ENCODE measurements around the gene MEI4.

MEI4 gene

DNA sequence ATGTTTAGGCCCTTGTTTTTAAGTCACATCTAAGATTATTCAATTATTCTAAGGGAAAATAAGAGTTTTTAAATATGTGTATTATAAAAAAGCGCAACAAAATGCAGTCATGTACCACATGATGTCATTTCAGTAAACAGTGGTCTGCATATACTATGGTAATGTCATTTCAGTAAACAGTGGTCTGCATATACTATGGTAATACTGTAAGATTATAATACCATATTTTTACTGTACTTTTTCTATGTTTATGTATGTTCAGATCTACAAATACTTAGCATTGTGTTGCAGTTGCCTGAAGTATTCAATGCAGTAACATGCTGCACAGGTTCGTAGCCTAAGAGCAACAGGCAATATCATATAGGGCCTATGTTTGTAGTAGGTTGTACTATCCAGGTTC, 21.4 kb downstream of the MEI4 start:
- Histone ChIP-seq H2BK120ac (ENCODE audit: low read depth, low read length) (no peak overlapping the region), H4K8ac (ENCODE audit: low read length) (no peak overlapping the region), H3K4me1 (ENCODE audit: control insufficient read depth, insufficient read depth, low read depth, low read length) (no peaks in the 10 kb centered on the region), H3K14ac (ENCODE audit: low read length in 2 of 2) (no peak overlapping the region), H3K4me2 (ENCODE audit: low read length, poor library complexity, severe bottlenecking) (no peak overlapping the region), H3K23ac (ENCODE audit: low read length in 2 of 2) (no peak overlapping the region), H3K36me3 (ENCODE audit: control insufficient read depth in 1 of 2, insufficient read depth in 2 of 2, low read depth in 1 of 2, low read length in 2 of 2) (no peaks in the 10 kb centered on the region), H3K18ac (ENCODE audit: low read depth in 1 of 2, low read length in 2 of 2) (no peak overlapping the region), H3K4me3 (ENCODE audit: insufficient read depth in 1 of 2, low read depth in 1 of 2, low read length in 2 of 2) (no peak overlapping the region), H2BK15ac (ENCODE audit: low read depth, poor library complexity, severe bottlenecking) (no peak overlapping the region), H3K27ac (ENCODE audit: low read length, poor library complexity, severe bottlenecking) (no peak overlapping the region), H2BK12ac (ENCODE audit: low read length in 2 of 2) (no peak overlapping the region), H3K9me3 (ENCODE audit: control insufficient read depth, low read length) (no peaks in the 10 kb centered on the region), H2BK5ac (ENCODE audit: low read depth, low read length, poor library complexity, severe bottlenecking) (no peak overlapping the region), H2AK5ac (ENCODE audit: low read length, severe bottlenecking) (no peak overlapping the region), H3K27me3 (ENCODE audit: control insufficient read depth in 1 of 2, insufficient read depth in 1 of 2, low read length in 2 of 2) (no peaks in the 10 kb centered on the region), H3K4ac (ENCODE audit: low read depth in 1 of 2, low read length in 2 of 2) (no peak overlapping the region), H3K9ac (ENCODE audit: low read length) (no peak overlapping the region), H2AFZ (ENCODE audit: low read depth, low read length) (no peak overlapping the region), H3K79me1 (replicated peaks; ENCODE audit: low read length, poor library complexity, severe bottlenecking) (no peaks in the 10 kb centered on the region), H4K91ac (ENCODE audit: low read length) (no peak overlapping the region)
- no peak for DNase-seq
- 75% methylated on average over 1 of the region's 2 CpGs for WGBS

DNA sequence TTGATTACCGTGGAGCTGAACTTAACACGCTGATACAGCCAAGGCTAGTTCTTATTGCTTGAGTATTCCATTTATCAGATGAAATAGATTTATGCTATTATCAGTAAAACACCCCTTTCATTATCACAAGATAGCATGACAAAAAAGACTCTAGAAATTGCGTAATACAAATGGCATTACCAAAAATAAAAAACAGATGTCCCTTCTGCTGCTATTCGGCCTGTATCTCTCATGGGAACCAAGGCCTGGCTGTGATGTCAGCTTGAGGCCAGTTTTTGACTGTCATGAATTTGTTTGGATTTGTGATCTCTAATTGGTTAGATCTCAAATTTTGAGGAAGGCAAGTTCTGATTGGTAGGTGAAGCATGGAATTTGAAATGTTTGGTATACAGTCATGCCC, 25.2 kb downstream of the MEI4 start:
- 95% methylated on average over 3 of the region's 4 CpGs for WGBS

GRCh38 chr6:77683515-77683914, 30.7 kb downstream of the MEI4 start:
- H3K4me2 ChIP-seq (ENCODE audit: low read length, poor library complexity, severe bottlenecking), result no peak overlapping the region
- no peak for DNase-seq
- no peak overlapping the region for H3K4ac ChIP-seq (ENCODE audit: low read depth in 1 of 2, low read length in 2 of 2)
- no peaks in the 10 kb centered on the region for H3K79me1 ChIP-seq (replicated peaks; ENCODE audit: low read length, poor library complexity, severe bottlenecking)
- no peak overlapping the region for H2BK120ac ChIP-seq (ENCODE audit: low read depth, low read length)
- H2BK5ac ChIP-seq (ENCODE audit: low read depth, low read length, poor library complexity, severe bottlenecking), result no peak overlapping the region
- H3K18ac ChIP-seq (ENCODE audit: low read depth in 1 of 2, low read length in 2 of 2), result no peak overlapping the region
- H3K9ac ChIP-seq (ENCODE audit: low read length), result no peak overlapping the region
- H2BK15ac ChIP-seq (ENCODE audit: low read depth, poor library complexity, severe bottlenecking), result no peak overlapping the region
- WGBS, result 86% methylated on average over 1 of the region's 1 CpG
- H2AFZ ChIP-seq (ENCODE audit: low read depth, low read length), result no peak overlapping the region
- H3K27me3 ChIP-seq (ENCODE audit: control insufficient read depth in 1 of 2, insufficient read depth in 1 of 2, low read length in 2 of 2), result no peaks in the 10 kb centered on the region
- no peaks in the 10 kb centered on the region for H3K9me3 ChIP-seq (ENCODE audit: control insufficient read depth, low read length)
- H3K4me1 ChIP-seq (ENCODE audit: control insufficient read depth, insufficient read depth, low read depth, low read length), result no peaks in the 10 kb centered on the region
- H4K91ac ChIP-seq (ENCODE audit: low read length), result no peak overlapping the region
- H4K8ac ChIP-seq (ENCODE audit: low read length), result no peak overlapping the region
- no peak overlapping the region for H2AK5ac ChIP-seq (ENCODE audit: low read length, severe bottlenecking)
- H3K4me3 ChIP-seq (ENCODE audit: insufficient read depth in 1 of 2, low read depth in 1 of 2, low read length in 2 of 2), result no peak overlapping the region
- no peak overlapping the region for H2BK12ac ChIP-seq (ENCODE audit: low read length in 2 of 2)
- H3K27ac ChIP-seq (ENCODE audit: low read length, poor library complexity, severe bottlenecking), result no peak overlapping the region
- no peak overlapping the region for H3K23ac ChIP-seq (ENCODE audit: low read length in 2 of 2)
- no peaks in the 10 kb centered on the region for H3K36me3 ChIP-seq (ENCODE audit: control insufficient read depth in 1 of 2, insufficient read depth in 2 of 2, low read depth in 1 of 2, low read length in 2 of 2)
- H3K14ac ChIP-seq (ENCODE audit: low read length in 2 of 2), result no peak overlapping the region

More for the DNA sequence above, 25.2 kb downstream of the MEI4 start:
- H2BK12ac ChIP-seq (ENCODE audit: low read length in 2 of 2), result no peak overlapping the region
- H3K9me3 ChIP-seq (ENCODE audit: control insufficient read depth, low read length), result no peaks in the 10 kb centered on the region
- no peaks in the 10 kb centered on the region for H3K79me1 ChIP-seq (replicated peaks; ENCODE audit: low read length, poor library complexity, severe bottlenecking)
- H3K4ac ChIP-seq (ENCODE audit: low read depth in 1 of 2, low read length in 2 of 2), result no peak overlapping the region
- no peak overlapping the region for H3K14ac ChIP-seq (ENCODE audit: low read length in 2 of 2)
- H3K27me3 ChIP-seq (ENCODE audit: control insufficient read depth in 1 of 2, insufficient read depth in 1 of 2, low read length in 2 of 2), result no peaks in the 10 kb centered on the region
- no peak overlapping the region for H3K4me2 ChIP-seq (ENCODE audit: low read length, poor library complexity, severe bottlenecking)
- no peaks in the 10 kb centered on the region for H3K36me3 ChIP-seq (ENCODE audit: control insufficient read depth in 1 of 2, insufficient read depth in 2 of 2, low read depth in 1 of 2, low read length in 2 of 2)
- no peak overlapping the region for H3K27ac ChIP-seq (ENCODE audit: low read length, poor library complexity, severe bottlenecking)
- no peak overlapping the region for H2BK120ac ChIP-seq (ENCODE audit: low read depth, low read length)
- H4K8ac ChIP-seq (ENCODE audit: low read length), result no peak overlapping the region
- H2AK5ac ChIP-seq (ENCODE audit: low read length, severe bottlenecking), result no peak overlapping the region
- no peaks in the 10 kb centered on the region for H3K4me1 ChIP-seq (ENCODE audit: control insufficient read depth, insufficient read depth, low read depth, low read length)
- no peak overlapping the region for H2BK5ac ChIP-seq (ENCODE audit: low read depth, low read length, poor library complexity, severe bottlenecking)
- no peak overlapping the region for H3K9ac ChIP-seq (ENCODE audit: low read length)
- DNase-seq, result no peak
- no peak overlapping the region for H2BK15ac ChIP-seq (ENCODE audit: low read depth, poor library complexity, severe bottlenecking)
- no peak overlapping the region for H4K91ac ChIP-seq (ENCODE audit: low read length)
- H2AFZ ChIP-seq (ENCODE audit: low read depth, low read length), result no peak overlapping the region
- no peak overlapping the region for H3K4me3 ChIP-seq (ENCODE audit: insufficient read depth in 1 of 2, low read depth in 1 of 2, low read length in 2 of 2)
- H3K18ac ChIP-seq (ENCODE audit: low read depth in 1 of 2, low read length in 2 of 2), result no peak overlapping the region
- no peak overlapping the region for H3K23ac ChIP-seq (ENCODE audit: low read length in 2 of 2)

GRCh38 chr6:77686931-77687330, 34.1 kb downstream of the MEI4 start:
- Histone ChIP-seq H3K27me3 (ENCODE audit: control insufficient read depth in 1 of 2, insufficient read depth in 1 of 2, low read length in 2 of 2) (no peaks in the 10 kb centered on the region), H3K18ac (ENCODE audit: low read depth in 1 of 2, low read length in 2 of 2) (no peak overlapping the region), H3K4me3 (ENCODE audit: insufficient read depth in 1 of 2, low read depth in 1 of 2, low read length in 2 of 2) (no peak overlapping the region), H2BK15ac (ENCODE audit: low read depth, poor library complexity, severe bottlenecking) (no peak overlapping the region), H3K14ac (ENCODE audit: low read length in 2 of 2) (no peak overlapping the region), H4K91ac (ENCODE audit: low read length) (no peak overlapping the region), H4K8ac (ENCODE audit: low read length) (no peak overlapping the region), H2BK5ac (ENCODE audit: low read depth, low read length, poor library complexity, severe bottlenecking) (no peak overlapping the region), H3K4me2 (ENCODE audit: low read length, poor library complexity, severe bottlenecking) (no peak overlapping the region), H3K27ac (ENCODE audit: low read length, poor library complexity, severe bottlenecking) (no peak overlapping the region), H2AK5ac (ENCODE audit: low read length, severe bottlenecking) (no peak overlapping the region), H3K36me3 (ENCODE audit: control insufficient read depth in 1 of 2, insufficient read depth in 2 of 2, low read depth in 1 of 2, low read length in 2 of 2) (no peaks in the 10 kb centered on the region), H2BK12ac (ENCODE audit: low read length in 2 of 2) (no peak overlapping the region), H3K23ac (ENCODE audit: low read length in 2 of 2) (no peak overlapping the region), H2AFZ (ENCODE audit: low read depth, low read length) (no peak overlapping the region), H3K79me1 (replicated peaks; ENCODE audit: low read length, poor library complexity, severe bottlenecking) (no peaks in the 10 kb centered on the region), H3K4me1 (ENCODE audit: control insufficient read depth, insufficient read depth, low read depth, low read length) (no peaks in the 10 kb centered on the region), H3K9ac (ENCODE audit: low read length) (no peak overlapping the region), H3K9me3 (ENCODE audit: control insufficient read depth, low read length) (no peaks in the 10 kb centered on the region), H2BK120ac (ENCODE audit: low read depth, low read length) (no peak overlapping the region), H3K4ac (ENCODE audit: low read depth in 1 of 2, low read length in 2 of 2) (no peak overlapping the region)
- no peak for DNase-seq
- 88% methylated on average over 1 of the region's 2 CpGs for WGBS

All from mesenchymal stem cell (in vitro differentiated cells and primary cell).